Measurements from ENCODE around the gene GNAS.

The GNAS gene

GRCh38 chr20:58918621-58919020 is 66.1 kb downstream of the GNAS start:
- no peak overlapping the region for H3K27ac ChIP-seq (ENCODE audit: low read depth, low read length)

GRCh38 chr20:58921564-58921963 is 69.0 kb downstream of the GNAS start:
- no peaks in the 10 kb centered on the region for H3K9me3 ChIP-seq (ENCODE audit: control insufficient read depth in 1 of 2, low read length in 2 of 2)
- H3K27ac ChIP-seq (ENCODE audit: low read depth, low read length): no peak overlapping the region
- H3K9ac ChIP-seq (ENCODE audit: low read depth in 1 of 2, low read length in 2 of 2): no peak overlapping the region
- no peaks in the 10 kb centered on the region for H3K27me3 ChIP-seq (ENCODE audit: control insufficient read depth in 1 of 2, insufficient read depth in 2 of 2, low read length in 2 of 2)
- no peaks in the 10 kb centered on the region for H3K36me3 ChIP-seq (ENCODE audit: control insufficient read depth in 1 of 2, insufficient read depth in 2 of 2, low read length in 2 of 2)
- H3K4me1 ChIP-seq (ENCODE audit: control insufficient read depth in 1 of 2, insufficient read depth in 2 of 2, low read length in 2 of 2): no peaks in the 10 kb centered on the region
- H3K4me3 ChIP-seq (ENCODE audit: low read depth in 1 of 2, low read length in 2 of 2): no peak overlapping the region

More at GRCh38 chr20:58918621-58919020, 66.1 kb downstream of the GNAS start:
- H3K36me3 ChIP-seq (ENCODE audit: control insufficient read depth in 1 of 2, insufficient read depth in 2 of 2, low read length in 2 of 2): no peaks in the 10 kb centered on the region
- H3K4me3 ChIP-seq (ENCODE audit: low read depth in 1 of 2, low read length in 2 of 2): no peak overlapping the region
- H3K9me3 ChIP-seq (ENCODE audit: control insufficient read depth in 1 of 2, low read length in 2 of 2): no peaks in the 10 kb centered on the region
- H3K9ac ChIP-seq (ENCODE audit: low read depth in 1 of 2, low read length in 2 of 2): no peak overlapping the region
- no peaks in the 10 kb centered on the region for H3K4me1 ChIP-seq (ENCODE audit: control insufficient read depth in 1 of 2, insufficient read depth in 2 of 2, low read length in 2 of 2)
- H3K27me3 ChIP-seq (ENCODE audit: control insufficient read depth in 1 of 2, insufficient read depth in 2 of 2, low read length in 2 of 2): no peaks in the 10 kb centered on the region

GRCh38 chr20:58922036-58922435 is 69.5 kb downstream of the GNAS start:
- H3K27ac ChIP-seq (ENCODE audit: low read depth, low read length): no peak overlapping the region
- no peaks in the 10 kb centered on the region for H3K27me3 ChIP-seq (ENCODE audit: control insufficient read depth in 1 of 2, insufficient read depth in 2 of 2, low read length in 2 of 2)

GRCh38 chr20:58923117-58923712 is 70.7 kb downstream of the GNAS start:
- H3K27ac ChIP-seq (ENCODE audit: low read depth, low read length): no peak overlapping the region
- H3K36me3 ChIP-seq (ENCODE audit: control insufficient read depth in 1 of 2, insufficient read depth in 2 of 2, low read length in 2 of 2): no peaks in the 10 kb centered on the region
- H3K4me3 ChIP-seq (ENCODE audit: low read depth in 1 of 2, low read length in 2 of 2): no peak overlapping the region
- H3K4me1 ChIP-seq (ENCODE audit: control insufficient read depth in 1 of 2, insufficient read depth in 2 of 2, low read length in 2 of 2): no peaks in the 10 kb centered on the region
- no peak overlapping the region for H3K9ac ChIP-seq (ENCODE audit: low read depth in 1 of 2, low read length in 2 of 2)
- no peaks in the 10 kb centered on the region for H3K27me3 ChIP-seq (ENCODE audit: control insufficient read depth in 1 of 2, insufficient read depth in 2 of 2, low read length in 2 of 2)
- no peaks in the 10 kb centered on the region for H3K9me3 ChIP-seq (ENCODE audit: control insufficient read depth in 1 of 2, low read length in 2 of 2)

More at GRCh38 chr20:58922036-58922435, 69.5 kb downstream of the GNAS start:
- Histone ChIP-seq H3K9me3 (ENCODE audit: control insufficient read depth in 1 of 2, low read length in 2 of 2) (no peaks in the 10 kb centered on the region), H3K4me1 (ENCODE audit: control insufficient read depth in 1 of 2, insufficient read depth in 2 of 2, low read length in 2 of 2) (no peaks in the 10 kb centered on the region), H3K4me3 (ENCODE audit: low read depth in 1 of 2, low read length in 2 of 2) (no peak overlapping the region), H3K9ac (ENCODE audit: low read depth in 1 of 2, low read length in 2 of 2) (no peak overlapping the region), H3K36me3 (ENCODE audit: control insufficient read depth in 1 of 2, insufficient read depth in 2 of 2, low read length in 2 of 2) (no peaks in the 10 kb centered on the region)

- no peak overlapping the region for H3K9ac ChIP-seq (ENCODE audit: low read depth in 1 of 2, low read length in 2 of 2)
- no peak overlapping the region for H3K27ac ChIP-seq (ENCODE audit: low read depth, low read length)
- no peaks in the 10 kb centered on the region for H3K9me3 ChIP-seq (ENCODE audit: control insufficient read depth in 1 of 2, low read length in 2 of 2)
- no peaks in the 10 kb centered on the region for H3K4me1 ChIP-seq (ENCODE audit: control insufficient read depth in 1 of 2, insufficient read depth in 2 of 2, low read length in 2 of 2)
- peaks cover 0 to 3% of the 10 kb centered on the region in 2 donors for H3K27me3 ChIP-seq (ENCODE audit: control insufficient read depth in 1 of 2, insufficient read depth in 2 of 2, low read length in 2 of 2)
- no peaks in the 10 kb centered on the region for H3K36me3 ChIP-seq (ENCODE audit: control insufficient read depth in 1 of 2, insufficient read depth in 2 of 2, low read length in 2 of 2)
- no peak overlapping the region for H3K4me3 ChIP-seq (ENCODE audit: low read depth in 1 of 2, low read length in 2 of 2)
These were observed 74.4 kb downstream of the GNAS start for GRCh38 chr20:58926802-58927489.

GRCh38 chr20:58927490-58928061 is 75.1 kb downstream of the GNAS start:
- Histone ChIP-seq H3K9me3 (ENCODE audit: control insufficient read depth in 1 of 2, low read length in 2 of 2) (no peaks in the 10 kb centered on the region), H3K27me3 (ENCODE audit: control insufficient read depth in 1 of 2, insufficient read depth in 2 of 2, low read length in 2 of 2) (peaks cover 0 to 3% of the 10 kb centered on the region in 2 donors), H3K4me1 (ENCODE audit: control insufficient read depth in 1 of 2, insufficient read depth in 2 of 2, low read length in 2 of 2) (no peaks in the 10 kb centered on the region), H3K27ac (ENCODE audit: low read depth, low read length) (no peak overlapping the region), H3K9ac (ENCODE audit: low read depth in 1 of 2, low read length in 2 of 2) (no peak overlapping the region), H3K36me3 (ENCODE audit: control insufficient read depth in 1 of 2, insufficient read depth in 2 of 2, low read length in 2 of 2) (no peaks in the 10 kb centered on the region), H3K4me3 (ENCODE audit: low read depth in 1 of 2, low read length in 2 of 2) (no peak overlapping the region)

GRCh38 chr20:58930496-58930895 is 78.0 kb downstream of the GNAS start:
- H3K9me3 ChIP-seq (ENCODE audit: control insufficient read depth in 1 of 2, low read length in 2 of 2): no peaks in the 10 kb centered on the region
- H3K9ac ChIP-seq (ENCODE audit: low read depth in 1 of 2, low read length in 2 of 2): no peak overlapping the region
- H3K27ac ChIP-seq (ENCODE audit: low read depth, low read length): no peak overlapping the region
- H3K36me3 ChIP-seq (ENCODE audit: control insufficient read depth in 1 of 2, insufficient read depth in 2 of 2, low read length in 2 of 2): no peaks in the 10 kb centered on the region
- H3K27me3 ChIP-seq (ENCODE audit: control insufficient read depth in 1 of 2, insufficient read depth in 2 of 2, low read length in 2 of 2): peaks cover 0 to 3% of the 10 kb centered on the region in 2 donors
- no peak overlapping the region for H3K4me3 ChIP-seq (ENCODE audit: low read depth in 1 of 2, low read length in 2 of 2)
- no peaks in the 10 kb centered on the region for H3K4me1 ChIP-seq (ENCODE audit: control insufficient read depth in 1 of 2, insufficient read depth in 2 of 2, low read length in 2 of 2)

GRCh38 chr20:58932170-58932569 is 79.7 kb downstream of the GNAS start:
- Histone ChIP-seq H3K4me1 (ENCODE audit: control insufficient read depth in 1 of 2, insufficient read depth in 2 of 2, low read length in 2 of 2) (no peaks in the 10 kb centered on the region), H3K27ac (ENCODE audit: low read depth, low read length) (no peak overlapping the region), H3K9ac (ENCODE audit: low read depth in 1 of 2, low read length in 2 of 2) (no peak overlapping the region), H3K9me3 (ENCODE audit: control insufficient read depth in 1 of 2, low read length in 2 of 2) (no peaks in the 10 kb centered on the region), H3K4me3 (ENCODE audit: low read depth in 1 of 2, low read length in 2 of 2) (no peak overlapping the region), H3K36me3 (ENCODE audit: control insufficient read depth in 1 of 2, insufficient read depth in 2 of 2, low read length in 2 of 2) (no peaks in the 10 kb centered on the region), H3K27me3 (ENCODE audit: control insufficient read depth in 1 of 2, insufficient read depth in 2 of 2, low read length in 2 of 2) (peaks cover 0 to 3% of the 10 kb centered on the region in 2 donors)

GRCh38 chr20:58938078-58938477 is 85.6 kb downstream of the GNAS start:
- Histone ChIP-seq H3K9me3 (ENCODE audit: control insufficient read depth in 1 of 2, low read length in 2 of 2) (no peaks in the 10 kb centered on the region), H3K4me3 (ENCODE audit: low read depth in 1 of 2, low read length in 2 of 2) (no peak overlapping the region)

GRCh38 chr20:58938541-58938940 is 86.0 kb downstream of the GNAS start:
- Histone ChIP-seq H3K36me3 (ENCODE audit: control insufficient read depth in 1 of 2, insufficient read depth in 2 of 2, low read length in 2 of 2) (no peaks in the 10 kb centered on the region), H3K4me3 (ENCODE audit: low read depth in 1 of 2, low read length in 2 of 2) (no peak overlapping the region)

More at GRCh38 chr20:58938078-58938477, 85.6 kb downstream of the GNAS start:
- no peaks in the 10 kb centered on the region for H3K27me3 ChIP-seq (ENCODE audit: control insufficient read depth in 1 of 2, insufficient read depth in 2 of 2, low read length in 2 of 2)
- no peaks in the 10 kb centered on the region for H3K36me3 ChIP-seq (ENCODE audit: control insufficient read depth in 1 of 2, insufficient read depth in 2 of 2, low read length in 2 of 2)
- no peak overlapping the region for H3K27ac ChIP-seq (ENCODE audit: low read depth, low read length)
- H3K9ac ChIP-seq (ENCODE audit: low read depth in 1 of 2, low read length in 2 of 2): no peak overlapping the region
- H3K4me1 ChIP-seq (ENCODE audit: control insufficient read depth in 1 of 2, insufficient read depth in 2 of 2, low read length in 2 of 2): no peaks in the 10 kb centered on the region

More at GRCh38 chr20:58938541-58938940, 86.0 kb downstream of the GNAS start:
- no peaks in the 10 kb centered on the region for H3K27me3 ChIP-seq (ENCODE audit: control insufficient read depth in 1 of 2, insufficient read depth in 2 of 2, low read length in 2 of 2)
- no peak overlapping the region for H3K9ac ChIP-seq (ENCODE audit: low read depth in 1 of 2, low read length in 2 of 2)
- no peaks in the 10 kb centered on the region for H3K4me1 ChIP-seq (ENCODE audit: control insufficient read depth in 1 of 2, insufficient read depth in 2 of 2, low read length in 2 of 2)
- no peaks in the 10 kb centered on the region for H3K9me3 ChIP-seq (ENCODE audit: control insufficient read depth in 1 of 2, low read length in 2 of 2)
- H3K27ac ChIP-seq (ENCODE audit: low read depth, low read length): no peak overlapping the region

Data from duodenal mucosa (tissue), 2 donors.